GM19043 (cell line): ENCODE data around the gene LRP3.
A peak's percentile ranks its signal among the peaks of the same experiment; 100 is the strongest.

Source experiments
- ATAC-seq: cut with Tn5 transposase; IDR thresholded peaks from one replicate; pipeline ENCODE4 v1.9.1; 2021; ENCODE audit warnings: low read depth; ENCODE audit not compliant: unreplicated experiment

Gene LRP3

DNA sequence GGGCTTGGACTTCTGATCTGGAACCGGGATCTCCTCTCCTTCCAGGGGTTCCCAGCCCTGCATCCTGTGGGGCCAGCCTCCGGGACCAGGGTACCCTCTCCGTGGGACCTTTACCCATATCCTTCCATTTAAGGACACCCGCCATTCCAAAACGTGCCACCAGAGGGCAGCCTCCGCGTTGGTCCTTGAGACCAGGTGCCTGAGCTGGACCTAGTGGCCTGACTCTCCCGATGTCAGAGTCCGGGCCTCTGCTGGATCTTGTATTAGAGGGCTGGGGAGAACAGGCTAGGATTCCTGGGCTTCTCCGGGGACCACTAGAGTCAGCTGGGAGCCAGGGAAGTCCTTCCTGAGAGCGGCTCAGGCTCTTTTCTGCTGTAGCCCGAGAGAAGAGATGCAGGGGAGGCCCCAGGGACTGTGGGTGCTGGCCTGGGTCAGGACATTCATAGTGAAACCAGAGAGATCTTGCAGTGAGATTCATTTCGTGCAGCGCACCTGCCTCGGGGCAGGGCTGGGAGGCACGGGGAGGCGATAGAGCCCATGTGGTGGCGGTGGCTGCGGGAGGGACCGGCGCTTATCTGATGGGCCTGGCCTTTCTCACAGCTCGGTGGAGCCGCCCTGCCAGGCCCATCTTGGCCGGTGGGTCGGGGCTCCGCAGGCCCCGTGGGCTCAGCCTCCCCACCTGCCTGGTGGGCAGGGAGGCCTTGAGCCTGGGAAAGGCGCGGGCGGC, 41.3 kb downstream of the LRP3 start:
- peak; percentile 82 for ATAC-seq

GRCh38 chr19:33235996-33236350, 41.8 kb downstream of the LRP3 start:
- no peak for ATAC-seq

GRCh38 chr19:33236696-33237390, 42.7 kb downstream of the LRP3 start:
- no peak for ATAC-seq

DNA sequence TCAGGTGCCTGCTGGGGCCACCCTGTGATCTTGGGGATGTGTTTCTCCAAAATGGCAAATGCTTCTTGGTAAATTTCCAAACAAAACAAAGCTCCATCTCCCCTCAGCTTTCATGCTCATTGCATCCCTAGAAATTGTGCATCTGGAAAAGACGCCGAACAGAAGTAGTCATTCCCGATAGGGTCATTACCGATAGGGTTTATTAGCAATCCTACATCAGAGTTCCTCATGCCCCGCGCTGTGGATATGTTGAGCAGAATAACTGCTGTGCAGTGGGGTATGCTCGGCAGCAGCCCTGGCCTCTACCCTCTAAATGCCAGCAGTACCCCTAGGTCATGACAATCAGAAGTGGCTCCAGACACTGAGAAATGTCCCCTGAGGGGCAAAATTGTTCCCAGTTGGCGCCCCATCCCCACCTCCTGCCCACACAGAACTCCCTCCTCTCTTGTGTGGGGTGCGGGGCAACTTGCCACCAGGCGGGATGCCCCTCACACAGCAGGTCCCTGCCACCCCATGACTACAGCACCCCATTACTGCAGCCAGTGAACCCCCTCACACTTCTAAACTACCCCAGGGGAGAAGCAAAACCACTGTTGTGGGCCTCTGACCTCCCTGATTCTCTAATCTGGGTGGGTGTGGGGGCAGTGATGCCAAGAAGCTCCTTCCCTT, 44.5 kb downstream of the LRP3 start:
- no peak for ATAC-seq

- no peak for ATAC-seq
Measured at GRCh38 chr19:33239223-33239975, 45.3 kb downstream of the LRP3 start.

DNA sequence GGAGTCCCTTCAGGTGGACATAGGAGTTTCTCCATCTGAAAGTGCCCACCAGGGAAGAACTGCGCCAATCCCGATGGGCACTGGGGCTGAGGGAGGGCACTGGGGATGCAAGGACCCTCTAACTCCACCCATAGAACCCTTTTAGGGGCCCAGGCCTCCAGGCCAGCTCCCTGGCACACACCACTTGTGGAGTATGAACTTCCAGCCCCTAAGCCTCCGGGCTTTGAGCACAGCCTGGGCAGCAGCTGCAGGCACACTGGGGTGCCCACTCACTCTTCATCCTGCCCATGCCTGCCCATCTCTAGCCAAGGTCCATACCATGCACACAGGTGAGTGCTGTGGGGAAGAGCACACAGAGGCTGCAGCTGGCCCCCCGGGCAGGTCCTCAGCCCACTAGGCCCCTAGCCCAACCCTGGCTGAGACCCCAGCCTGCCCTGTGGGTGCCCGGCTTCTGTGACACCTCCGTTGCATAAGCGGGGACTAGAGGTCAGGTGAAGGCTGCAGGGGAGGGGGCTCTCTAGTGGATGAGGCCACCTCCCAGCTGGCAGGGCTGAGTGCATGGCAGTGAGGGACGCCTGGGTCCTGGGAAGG, 46.1 kb downstream of the LRP3 start:
- no peak for ATAC-seq

- no peak for ATAC-seq
Measured at GRCh38 chr19:33241091-33241529, 47.0 kb downstream of the LRP3 start.

- no peak for ATAC-seq
Measured at GRCh38 chr19:33241530-33242101, 47.5 kb downstream of the LRP3 start.

DNA sequence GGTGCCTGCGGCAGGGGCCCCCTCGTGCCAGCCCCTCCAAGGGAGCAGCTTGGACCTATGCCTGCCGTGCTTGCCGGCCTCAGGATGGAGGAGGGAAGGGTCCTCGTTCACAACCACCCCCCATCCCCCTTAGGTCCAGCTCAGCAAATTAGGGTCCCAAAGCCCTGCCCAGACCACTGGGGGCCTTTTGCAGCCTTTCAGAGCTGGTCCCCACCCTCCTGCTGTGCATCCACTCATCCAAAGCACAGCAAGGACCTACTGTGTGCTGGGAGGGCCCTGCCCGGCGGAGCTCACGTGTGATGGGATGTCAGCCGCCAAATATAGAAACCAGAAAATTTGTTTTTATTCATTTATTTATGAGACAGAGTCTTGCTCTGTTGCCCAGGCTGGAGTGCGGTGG, 48.0 kb downstream of the LRP3 start:
- no peak for ATAC-seq

GRCh38 chr19:33242911-33243310, 48.8 kb downstream of the LRP3 start:
- ATAC-seq: no peak

DNA sequence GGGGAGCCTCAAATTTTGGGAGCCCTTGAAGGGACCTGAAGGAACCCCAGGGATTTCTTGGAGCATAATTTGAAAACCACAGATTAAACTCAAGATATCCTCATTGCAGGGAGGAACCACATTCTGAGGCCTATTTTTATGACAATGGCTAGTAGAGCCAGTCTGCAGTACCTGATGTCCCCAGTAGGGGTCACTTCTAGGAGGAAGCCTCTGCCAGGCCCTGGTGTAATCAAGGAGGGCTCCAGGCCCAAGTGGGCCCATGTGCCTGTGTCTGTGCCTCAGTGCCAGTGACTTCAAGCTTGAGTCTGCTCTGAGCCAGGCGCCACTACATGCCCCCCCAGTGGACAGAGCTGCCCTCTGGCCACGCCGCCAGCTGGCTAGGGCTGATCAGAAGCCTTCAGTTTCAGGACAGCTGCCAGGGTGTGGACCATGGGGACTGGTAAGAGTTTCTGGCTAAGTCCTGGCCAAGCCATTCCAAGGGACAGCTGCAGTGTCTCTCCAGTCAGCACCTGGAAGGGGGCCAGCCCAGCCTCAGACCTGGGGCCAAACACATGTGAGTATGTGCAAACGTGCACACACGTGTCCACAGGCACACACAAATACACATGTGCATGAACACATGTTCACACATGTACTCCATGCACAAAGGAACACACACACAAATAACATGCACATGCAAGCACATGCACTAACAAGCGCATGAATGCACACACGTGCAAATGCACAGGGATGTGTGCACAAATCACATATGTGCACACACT, 52.0 kb downstream of the LRP3 start:
- no peak for ATAC-seq

GRCh38 chr19:33246709-33247440, 52.7 kb downstream of the LRP3 start:
- no peak for ATAC-seq

- ATAC-seq: no peak
Measured at GRCh38 chr19:33247441-33247819, 53.3 kb downstream of the LRP3 start.

- ATAC-seq: no peak
Measured at GRCh38 chr19:33248104-33248503, 54.0 kb downstream of the LRP3 start.

GRCh38 chr19:33248553-33248953, 54.4 kb downstream of the LRP3 start:
- no peak for ATAC-seq

DNA sequence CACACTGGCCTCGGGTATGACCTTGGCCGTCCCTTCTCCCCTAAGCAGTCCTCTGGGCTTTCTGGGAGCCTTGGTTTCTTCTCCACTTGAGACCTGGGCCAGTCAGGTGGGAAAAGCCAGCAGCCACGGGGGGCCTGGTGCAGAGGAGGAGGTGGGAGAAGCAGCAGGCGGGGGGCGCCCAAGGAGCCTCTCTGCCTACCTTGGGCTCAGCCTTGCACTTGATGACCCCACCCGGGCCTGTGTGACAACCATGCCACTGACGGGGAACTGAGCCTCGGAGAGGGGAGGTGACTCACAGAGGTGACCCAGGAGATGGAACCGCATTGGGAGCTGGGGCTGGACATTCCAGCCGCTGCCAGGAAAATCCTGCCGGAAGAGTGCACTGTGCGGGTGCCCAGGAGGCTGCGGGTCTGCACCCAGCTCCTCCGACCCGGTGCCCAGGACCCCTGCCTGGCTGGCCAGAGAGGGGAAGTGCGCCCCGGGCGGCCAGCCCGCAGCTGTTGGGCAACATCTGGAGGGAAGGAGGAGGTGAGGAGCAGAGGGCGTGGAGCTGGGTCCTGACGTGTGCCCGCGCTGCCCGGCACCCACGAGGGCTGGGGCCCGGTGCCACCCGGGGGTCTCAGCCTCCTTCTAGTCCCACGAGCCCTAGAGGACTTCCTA, 55.0 kb downstream of the LRP3 start:
- no peak for ATAC-seq

- ATAC-seq: no peak
Measured at GRCh38 chr19:33249740-33250366, 55.7 kb downstream of the LRP3 start.

- ATAC-seq: no peak
Measured at GRCh38 chr19:33250500-33250899, 56.4 kb downstream of the LRP3 start.
